Measurements from ENCODE around the gene ST6GALNAC2.

- TF ChIP-seq, protein P1, sequence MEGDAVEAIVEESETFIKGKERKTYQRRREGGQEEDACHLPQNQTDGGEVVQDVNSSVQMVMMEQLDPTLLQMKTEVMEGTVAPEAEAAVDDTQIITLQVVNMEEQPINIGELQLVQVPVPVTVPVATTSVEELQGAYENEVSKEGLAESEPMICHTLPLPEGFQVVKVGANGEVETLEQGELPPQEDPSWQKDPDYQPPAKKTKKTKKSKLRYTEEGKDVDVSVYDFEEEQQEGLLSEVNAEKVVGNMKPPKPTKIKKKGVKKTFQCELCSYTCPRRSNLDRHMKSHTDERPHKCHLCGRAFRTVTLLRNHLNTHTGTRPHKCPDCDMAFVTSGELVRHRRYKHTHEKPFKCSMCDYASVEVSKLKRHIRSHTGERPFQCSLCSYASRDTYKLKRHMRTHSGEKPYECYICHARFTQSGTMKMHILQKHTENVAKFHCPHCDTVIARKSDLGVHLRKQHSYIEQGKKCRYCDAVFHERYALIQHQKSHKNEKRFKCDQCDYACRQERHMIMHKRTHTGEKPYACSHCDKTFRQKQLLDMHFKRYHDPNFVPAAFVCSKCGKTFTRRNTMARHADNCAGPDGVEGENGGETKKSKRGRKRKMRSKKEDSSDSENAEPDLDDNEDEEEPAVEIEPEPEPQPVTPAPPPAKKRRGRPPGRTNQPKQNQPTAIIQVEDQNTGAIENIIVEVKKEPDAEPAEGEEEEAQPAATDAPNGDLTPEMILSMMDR (IDR thresholded peaks at IDR 0.05) = no peak
- no peak for TF ChIP-seq POLR2A (IDR thresholded peaks at IDR 0.05)
These were observed 66.4 kb downstream of the ST6GALNAC2 start for GRCh38 chr17:76519048-76519966.
